ENCODE measurements around the gene SCNN1A.

Gene SCNN1A

DNA sequence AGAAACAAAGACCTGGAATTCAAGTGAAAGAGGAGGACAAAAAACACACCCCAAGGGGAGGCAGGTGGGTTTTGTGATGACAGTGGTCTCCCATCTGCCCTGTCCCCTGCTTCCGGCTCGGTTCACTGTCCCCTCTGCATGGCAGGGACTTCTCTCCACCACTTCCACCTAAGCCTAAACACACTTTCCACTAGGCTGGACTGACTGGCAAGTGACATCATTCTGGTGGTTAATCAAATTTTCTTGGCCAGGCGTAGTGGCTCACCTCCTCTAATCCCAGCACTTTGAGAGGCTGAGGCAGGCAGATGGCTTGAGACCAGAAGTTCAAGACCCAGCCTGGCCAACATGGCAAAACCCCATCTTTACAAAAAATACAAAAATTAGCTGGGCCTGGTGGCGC, 53.0 kb downstream of the SCNN1A start:
- TF ChIP-seq, protein P1, sequence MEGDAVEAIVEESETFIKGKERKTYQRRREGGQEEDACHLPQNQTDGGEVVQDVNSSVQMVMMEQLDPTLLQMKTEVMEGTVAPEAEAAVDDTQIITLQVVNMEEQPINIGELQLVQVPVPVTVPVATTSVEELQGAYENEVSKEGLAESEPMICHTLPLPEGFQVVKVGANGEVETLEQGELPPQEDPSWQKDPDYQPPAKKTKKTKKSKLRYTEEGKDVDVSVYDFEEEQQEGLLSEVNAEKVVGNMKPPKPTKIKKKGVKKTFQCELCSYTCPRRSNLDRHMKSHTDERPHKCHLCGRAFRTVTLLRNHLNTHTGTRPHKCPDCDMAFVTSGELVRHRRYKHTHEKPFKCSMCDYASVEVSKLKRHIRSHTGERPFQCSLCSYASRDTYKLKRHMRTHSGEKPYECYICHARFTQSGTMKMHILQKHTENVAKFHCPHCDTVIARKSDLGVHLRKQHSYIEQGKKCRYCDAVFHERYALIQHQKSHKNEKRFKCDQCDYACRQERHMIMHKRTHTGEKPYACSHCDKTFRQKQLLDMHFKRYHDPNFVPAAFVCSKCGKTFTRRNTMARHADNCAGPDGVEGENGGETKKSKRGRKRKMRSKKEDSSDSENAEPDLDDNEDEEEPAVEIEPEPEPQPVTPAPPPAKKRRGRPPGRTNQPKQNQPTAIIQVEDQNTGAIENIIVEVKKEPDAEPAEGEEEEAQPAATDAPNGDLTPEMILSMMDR (IDR thresholded peaks at IDR 0.05; ENCODE audit: extremely low read depth, missing control alignments) = no peak
- DNase-seq (ENCODE audit: low spot score) = no peak

DNA sequence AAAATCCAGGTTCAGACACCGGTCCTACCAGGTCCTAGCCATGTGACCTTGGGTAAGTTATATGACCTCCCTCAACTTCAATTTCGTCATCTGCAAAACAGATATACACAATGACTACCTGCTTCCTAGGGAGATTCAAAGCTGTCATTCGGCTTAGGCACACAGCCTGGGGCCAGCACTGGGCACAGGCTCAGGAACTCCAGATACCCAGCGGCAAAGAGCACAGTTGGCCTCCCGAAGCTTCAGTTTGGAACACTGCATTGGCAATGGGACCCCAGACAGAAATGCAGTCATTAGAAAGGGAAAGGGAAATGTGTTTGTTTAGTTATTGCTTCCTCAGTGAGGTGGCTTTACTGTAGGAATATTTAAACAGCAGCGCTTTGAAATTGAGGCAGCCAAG, 53.5 kb downstream of the SCNN1A start:
- no peak for DNase-seq (ENCODE audit: low spot score)

DNA sequence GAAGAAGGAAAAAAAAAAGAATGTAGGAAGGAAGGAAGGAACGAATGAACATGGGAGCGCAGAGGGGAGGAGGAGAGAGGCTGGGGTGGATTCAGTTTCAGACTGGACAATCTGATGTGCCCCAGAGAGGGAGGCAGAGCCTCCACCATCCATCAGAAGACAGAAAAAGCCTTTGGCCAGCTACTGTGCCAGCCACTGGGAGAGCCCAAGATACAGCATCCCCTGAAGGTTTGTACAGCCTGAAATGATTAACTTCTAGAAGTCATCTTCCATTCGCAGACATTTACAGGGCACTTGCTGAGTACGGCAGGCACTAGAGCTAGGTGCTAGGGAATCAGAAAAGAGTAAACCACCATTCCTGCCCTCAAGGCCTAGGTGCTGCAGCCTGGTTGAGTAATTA, 55.9 kb downstream of the SCNN1A start:
- TF ChIP-seq, protein P1 (IDR thresholded peaks at IDR 0.05; ENCODE audit: extremely low read depth, missing control alignments) = no peak
- DNase-seq (ENCODE audit: low spot score) = no peak

More for the DNA sequence above, 53.5 kb downstream of the SCNN1A start:
- TF ChIP-seq, protein P1 (IDR thresholded peaks at IDR 0.05; ENCODE audit: extremely low read depth, missing control alignments) = no peak

DNA sequence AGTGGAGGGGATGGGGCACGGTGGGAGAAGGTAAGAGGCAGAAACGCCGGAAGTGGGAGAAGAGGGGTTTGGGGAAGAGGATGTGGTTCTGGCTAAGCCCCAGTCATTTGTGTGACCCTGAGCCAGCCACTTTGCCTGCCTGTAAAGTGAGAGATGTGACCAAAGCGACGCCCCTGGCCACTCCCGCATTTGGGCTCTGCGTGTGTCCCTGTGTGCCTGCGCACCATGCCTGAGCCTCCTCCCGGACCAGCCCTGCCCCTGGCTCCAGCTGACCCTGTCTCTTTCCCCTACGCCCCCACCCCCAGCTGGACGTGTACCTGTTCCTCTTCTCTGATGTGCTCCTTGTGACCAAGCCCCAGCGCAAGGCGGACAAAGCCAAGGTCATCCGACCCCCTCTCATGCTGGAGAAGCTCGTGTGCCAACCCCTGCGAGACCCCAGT, 56.9 kb downstream of the SCNN1A start:
- no peak for DNase-seq (ENCODE audit: low spot score)
- TF ChIP-seq, protein P1 (IDR thresholded peaks at IDR 0.05; ENCODE audit: extremely low read depth, missing control alignments) = no peak

DNA sequence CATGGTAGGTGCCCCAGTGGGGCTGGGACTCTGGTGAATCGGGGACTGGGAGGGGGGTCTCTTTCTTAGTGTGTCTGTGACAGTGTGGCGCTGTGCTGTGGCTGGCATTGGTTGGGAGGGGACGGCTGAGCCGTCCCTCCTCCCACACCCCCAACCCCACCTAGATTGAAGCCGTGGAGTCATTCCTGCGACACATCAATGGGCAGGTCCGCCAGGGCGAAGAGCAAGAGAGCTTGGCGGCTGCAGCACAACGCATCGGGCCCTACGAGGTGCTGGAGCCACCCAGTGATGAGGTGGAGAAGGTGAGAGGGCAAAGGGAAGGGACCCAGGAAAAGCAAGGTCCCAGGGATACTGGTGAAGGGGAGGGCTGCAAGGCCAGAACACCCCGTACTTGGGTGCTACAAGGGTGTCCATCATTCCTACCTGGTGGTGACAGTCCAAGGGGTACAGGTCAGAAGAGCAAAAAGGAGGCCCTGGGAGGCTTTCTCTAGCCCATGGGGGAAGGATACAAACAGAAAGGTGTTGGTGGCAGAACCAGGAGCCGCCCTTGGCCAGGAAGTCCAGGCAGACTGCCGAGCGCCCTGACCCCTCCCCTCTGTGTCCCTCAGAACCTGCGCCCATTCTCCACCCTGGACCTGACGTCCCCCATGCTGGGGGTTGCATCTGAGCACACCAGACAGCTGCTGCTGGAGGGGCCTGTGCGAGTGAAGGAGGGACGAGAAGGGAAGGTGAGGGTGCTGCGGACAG, 57.5 kb downstream of the SCNN1A start:
- TF ChIP-seq, protein P1 (IDR thresholded peaks at IDR 0.05; ENCODE audit: extremely low read depth, missing control alignments) = no peak
- DNase-seq (ENCODE audit: low spot score) = no peak

DNA sequence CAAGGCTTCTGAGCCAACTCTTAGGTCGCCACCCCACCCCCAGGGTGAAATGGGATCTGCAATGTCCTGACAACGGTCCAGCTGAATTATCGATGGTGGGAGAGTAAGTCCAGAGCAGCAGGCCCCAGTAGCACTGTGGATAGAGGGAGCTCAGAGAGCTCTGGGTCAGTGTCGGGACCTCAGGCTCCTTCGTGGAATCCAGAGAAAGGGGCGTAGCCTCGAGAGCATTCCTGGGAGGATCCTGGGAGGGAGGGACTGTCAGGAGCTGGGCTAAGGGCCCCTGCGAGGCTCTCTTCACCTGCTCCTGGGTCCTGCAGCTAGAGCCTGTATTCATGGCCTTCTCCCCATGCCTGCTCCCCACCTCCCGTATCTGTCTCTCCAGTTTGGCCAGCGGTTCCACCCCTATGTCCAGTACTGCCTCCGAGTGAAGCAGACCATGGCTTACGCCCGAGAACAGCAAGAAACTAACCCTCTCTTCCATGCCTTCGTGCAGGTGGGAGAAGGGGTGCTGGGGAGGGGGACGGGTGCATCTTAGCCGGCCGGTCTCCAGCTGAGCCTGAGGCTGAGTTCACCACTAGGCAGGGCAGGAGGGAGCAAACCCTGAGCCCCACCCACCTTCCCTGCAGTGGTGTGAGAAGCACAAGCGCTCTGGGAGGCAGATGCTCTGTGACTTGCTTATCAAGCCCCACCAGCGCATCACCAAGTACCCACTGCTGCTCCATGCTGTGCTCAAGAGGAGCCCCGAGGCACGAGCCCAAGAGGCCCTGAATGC, 58.3 kb downstream of the SCNN1A start:
- TF ChIP-seq, protein P1 (IDR thresholded peaks at IDR 0.05; ENCODE audit: extremely low read depth, missing control alignments) = no peak
- DNase-seq (ENCODE audit: low spot score) = no peak

All from GM20000 (cell line).